Right lobe of liver (tissue), 4 donors: ENCODE data around the gene RARB.
A peak's percentile ranks its signal among the peaks of the same experiment; 100 is the strongest.

Experiments used
- POLR2A ChIP-seq: fragments of 450-650 bp; IDR thresholded peaks from one replicate; pipeline ENCODE4 v1.6.1; 2017; ENCODE audit warnings: antibody characterized with exemption, mild to moderate bottlenecking
- TF ChIP-seq, protein P1 (sequence below), 4 donors: fragments of 200-600 bp in 3 of 4; fragments of 450-650 bp in 1 of 4; IDR thresholded peaks; one replicate each; pipeline versions ENCODE4 v1.5.1 to v1.8.0; 2016 to 2022; ENCODE audit warnings: antibody characterized with exemption in 4 of 4, mild to moderate bottlenecking in 2 of 4
- donor health status: DM: no; HTN: no; CAD: no.
- donor health status: DM: no; HTN: no; CAD: no.
- donor health status: DM: no; HTN: yes; CAD: no.

- no peak for TF ChIP-seq POLR2A
- TF ChIP-seq, protein P1, sequence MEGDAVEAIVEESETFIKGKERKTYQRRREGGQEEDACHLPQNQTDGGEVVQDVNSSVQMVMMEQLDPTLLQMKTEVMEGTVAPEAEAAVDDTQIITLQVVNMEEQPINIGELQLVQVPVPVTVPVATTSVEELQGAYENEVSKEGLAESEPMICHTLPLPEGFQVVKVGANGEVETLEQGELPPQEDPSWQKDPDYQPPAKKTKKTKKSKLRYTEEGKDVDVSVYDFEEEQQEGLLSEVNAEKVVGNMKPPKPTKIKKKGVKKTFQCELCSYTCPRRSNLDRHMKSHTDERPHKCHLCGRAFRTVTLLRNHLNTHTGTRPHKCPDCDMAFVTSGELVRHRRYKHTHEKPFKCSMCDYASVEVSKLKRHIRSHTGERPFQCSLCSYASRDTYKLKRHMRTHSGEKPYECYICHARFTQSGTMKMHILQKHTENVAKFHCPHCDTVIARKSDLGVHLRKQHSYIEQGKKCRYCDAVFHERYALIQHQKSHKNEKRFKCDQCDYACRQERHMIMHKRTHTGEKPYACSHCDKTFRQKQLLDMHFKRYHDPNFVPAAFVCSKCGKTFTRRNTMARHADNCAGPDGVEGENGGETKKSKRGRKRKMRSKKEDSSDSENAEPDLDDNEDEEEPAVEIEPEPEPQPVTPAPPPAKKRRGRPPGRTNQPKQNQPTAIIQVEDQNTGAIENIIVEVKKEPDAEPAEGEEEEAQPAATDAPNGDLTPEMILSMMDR (IDR thresholded peaks at IDR 0.05) = peak; percentile 24 to 50 (median 36)
Observed at GRCh38 chr3:25532431-25533162, 104.5 kb downstream of the RARB start.
